ENCODE results near the gene SLC6A6. TPM values are rescaled to one million over a fixed set of nuclear protein-coding genes. Genes with fewer than 3 reads are reported as not detected.

Gene SLC6A6
- total RNA-seq, 1 donor from 2014 or later, result 24.2 TPM

DNA sequence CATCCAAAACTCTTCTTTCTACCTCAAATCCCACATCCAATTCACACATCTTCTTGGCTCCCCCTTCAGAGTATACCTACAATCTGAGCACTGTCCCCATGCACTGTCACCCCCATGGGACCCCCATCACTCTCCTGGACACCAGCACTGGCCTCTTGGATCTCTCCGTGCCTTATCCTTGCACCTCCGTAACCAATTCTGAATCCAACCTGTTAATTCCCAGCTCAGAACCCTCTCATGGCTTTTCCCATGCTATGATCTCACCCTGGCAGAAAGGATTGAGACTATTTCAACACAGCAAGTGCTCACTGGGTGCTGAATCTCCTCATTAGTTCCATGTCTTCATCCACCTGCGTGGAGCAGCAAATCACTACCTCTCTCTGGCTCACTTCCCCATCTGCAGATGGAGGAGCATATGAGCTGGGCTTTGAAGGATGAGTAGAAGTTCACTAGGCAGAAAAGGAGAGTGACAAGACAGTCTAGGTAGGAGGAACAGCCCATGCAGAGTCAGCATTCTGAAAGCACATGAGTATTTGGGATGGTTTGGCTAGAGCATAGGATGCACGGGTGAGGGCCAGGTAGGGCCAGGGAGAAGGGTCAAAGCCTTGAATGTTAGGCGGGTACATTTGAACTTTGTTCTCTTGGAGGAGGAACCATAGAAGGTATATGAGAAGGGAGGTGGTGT lies 48.7 kb downstream of the SLC6A6 start:
- peaks cover 11% of the 10 kb centered on the region for H3K36me3 ChIP-seq (ENCODE audit: insufficient read depth, low read length)
- no peak for FAIRE-seq
- H3K9ac ChIP-seq (ENCODE audit: low read length), result no peak overlapping the region

DNA sequence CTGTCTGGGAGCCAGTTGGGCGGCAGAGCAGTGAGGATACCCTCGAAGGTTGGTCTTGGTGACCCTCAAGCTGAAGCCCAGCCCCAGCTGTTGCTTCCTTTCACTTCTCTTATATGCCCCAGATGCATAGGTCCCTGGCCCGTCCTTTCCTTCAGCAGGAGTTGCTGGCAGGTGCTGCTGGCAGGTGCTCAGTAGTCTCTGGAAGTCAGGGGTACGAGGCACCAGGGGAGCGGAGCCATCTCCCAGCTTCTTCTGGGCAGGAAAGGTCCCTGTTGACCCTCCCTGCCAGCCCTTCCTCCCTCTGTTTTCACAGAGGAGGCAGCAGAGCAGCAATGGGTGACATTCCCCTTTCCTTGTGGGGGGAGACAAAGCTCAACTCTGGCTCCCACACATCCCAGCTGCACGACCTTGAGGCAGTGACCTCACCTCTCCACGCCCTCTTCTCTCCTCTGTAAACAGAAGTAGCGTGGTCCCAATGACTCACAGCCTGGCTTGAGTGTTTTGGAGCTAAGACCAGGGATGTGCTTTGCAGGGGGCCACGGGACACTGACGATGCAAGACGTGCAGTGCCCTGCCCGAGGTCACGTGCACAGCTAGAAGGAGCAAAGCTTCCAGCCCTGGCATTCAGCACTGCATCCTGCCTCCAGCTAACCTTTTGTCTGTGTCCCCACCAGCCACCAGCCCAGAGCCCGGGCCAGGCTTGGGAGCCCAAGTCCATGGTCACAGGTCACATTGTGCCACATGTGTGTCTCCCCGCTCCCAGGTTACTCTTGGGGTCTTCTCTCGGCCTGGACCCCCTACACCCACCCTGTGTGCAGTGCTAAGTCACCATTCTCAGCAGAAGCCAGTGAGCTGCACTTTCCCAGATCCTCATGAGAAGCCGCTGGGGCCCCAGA lies 49.7 kb downstream of the SLC6A6 start:
- TF ChIP-seq, protein P1, sequence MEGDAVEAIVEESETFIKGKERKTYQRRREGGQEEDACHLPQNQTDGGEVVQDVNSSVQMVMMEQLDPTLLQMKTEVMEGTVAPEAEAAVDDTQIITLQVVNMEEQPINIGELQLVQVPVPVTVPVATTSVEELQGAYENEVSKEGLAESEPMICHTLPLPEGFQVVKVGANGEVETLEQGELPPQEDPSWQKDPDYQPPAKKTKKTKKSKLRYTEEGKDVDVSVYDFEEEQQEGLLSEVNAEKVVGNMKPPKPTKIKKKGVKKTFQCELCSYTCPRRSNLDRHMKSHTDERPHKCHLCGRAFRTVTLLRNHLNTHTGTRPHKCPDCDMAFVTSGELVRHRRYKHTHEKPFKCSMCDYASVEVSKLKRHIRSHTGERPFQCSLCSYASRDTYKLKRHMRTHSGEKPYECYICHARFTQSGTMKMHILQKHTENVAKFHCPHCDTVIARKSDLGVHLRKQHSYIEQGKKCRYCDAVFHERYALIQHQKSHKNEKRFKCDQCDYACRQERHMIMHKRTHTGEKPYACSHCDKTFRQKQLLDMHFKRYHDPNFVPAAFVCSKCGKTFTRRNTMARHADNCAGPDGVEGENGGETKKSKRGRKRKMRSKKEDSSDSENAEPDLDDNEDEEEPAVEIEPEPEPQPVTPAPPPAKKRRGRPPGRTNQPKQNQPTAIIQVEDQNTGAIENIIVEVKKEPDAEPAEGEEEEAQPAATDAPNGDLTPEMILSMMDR (IDR thresholded peaks at IDR 0.05; ENCODE audit: insufficient read depth, low read depth, low read length), result no peak
- TF ChIP-seq EZH2 (IDR thresholded peaks at IDR 0.05; ENCODE audit: insufficient read depth, low read length), result no peak
- Mint-ChIP-seq H3K36me3 (ENCODE audit: low read depth, unreplicated experiment) (peaks cover 20% of the 10 kb centered on the region), H3K4me1 (ENCODE audit: low read depth, unreplicated experiment) (peaks cover 28% of the 10 kb centered on the region), H3K27me3 (ENCODE audit: low read depth, unreplicated experiment) (no peaks in the 10 kb centered on the region), H3K27ac (ENCODE audit: unreplicated experiment) (peak overlapping the region; percentile 85), H3K9me3 (ENCODE audit: unreplicated experiment) (peaks cover 5% of the 10 kb centered on the region), H3K4me3 (ENCODE audit: unreplicated experiment) (peak overlapping the region; percentile 4)
- Histone ChIP-seq H3K9me3 (ENCODE audit: insufficient read depth, low read depth, low read length) (no peaks in the 10 kb centered on the region), H3K4me2 (ENCODE audit: low read length) (peak overlapping the region; percentile 82), H4K20me1 (ENCODE audit: insufficient read depth, low read length) (peaks cover 5% of the 10 kb centered on the region), H3K27me3 (ENCODE audit: insufficient read depth, low read length) (no peaks in the 10 kb centered on the region), H2AFZ (ENCODE audit: low read depth, low read length) (no peak overlapping the region), H3K4me3 (ENCODE audit: insufficient read depth, low read depth, low read length) (peak overlapping the region; percentile 2), H3K4me1 (ENCODE audit: insufficient read depth, low read length) (peaks cover 35% of the 10 kb centered on the region), H3K36me3 (ENCODE audit: insufficient read depth, low read length) (peaks cover 10% of the 10 kb centered on the region), H3K9ac (ENCODE audit: low read length) (peak overlapping the region; percentile 84), H3K27ac (ENCODE audit: low read depth, low read length) (peak overlapping the region; percentile 97), H3K79me2 (ENCODE audit: insufficient read depth, low read length) (no peaks in the 10 kb centered on the region)
- DNase-seq (ENCODE audit: low read depth) (peak; percentile 84), FAIRE-seq (no peak)

More for the DNA sequence above, 48.7 kb downstream of the SLC6A6 start:
- H3K4me1 Mint-ChIP-seq (ENCODE audit: low read depth, unreplicated experiment), result peaks cover 28% of the 10 kb centered on the region
- H3K9me3 ChIP-seq (ENCODE audit: insufficient read depth, low read depth, low read length), result no peaks in the 10 kb centered on the region
- H4K20me1 ChIP-seq (ENCODE audit: insufficient read depth, low read length), result peaks cover 5% of the 10 kb centered on the region
- TF ChIP-seq, protein P1 (IDR thresholded peaks at IDR 0.05; ENCODE audit: insufficient read depth, low read depth, low read length), result no peak
- TF ChIP-seq EZH2 (IDR thresholded peaks at IDR 0.05; ENCODE audit: insufficient read depth, low read length), result no peak
- H3K4me3 ChIP-seq (ENCODE audit: insufficient read depth, low read depth, low read length), result no peak overlapping the region
- no peak overlapping the region for H3K4me3 Mint-ChIP-seq (ENCODE audit: unreplicated experiment)
- no peak overlapping the region for H3K4me2 ChIP-seq (ENCODE audit: low read length)
- H3K27me3 ChIP-seq (ENCODE audit: insufficient read depth, low read length), result no peaks in the 10 kb centered on the region
- no peak for DNase-seq (ENCODE audit: low read depth)
- no peak overlapping the region for H3K27ac ChIP-seq (ENCODE audit: low read depth, low read length)
- no peaks in the 10 kb centered on the region for H3K79me2 ChIP-seq (ENCODE audit: insufficient read depth, low read length)
- peaks cover 35% of the 10 kb centered on the region for H3K4me1 ChIP-seq (ENCODE audit: insufficient read depth, low read length)
- no peak overlapping the region for H3K27ac Mint-ChIP-seq (ENCODE audit: unreplicated experiment)
- H2AFZ ChIP-seq (ENCODE audit: low read depth, low read length), result no peak overlapping the region
- peaks cover 23% of the 10 kb centered on the region for H3K36me3 Mint-ChIP-seq (ENCODE audit: low read depth, unreplicated experiment)
- peaks cover 5% of the 10 kb centered on the region for H3K9me3 Mint-ChIP-seq (ENCODE audit: unreplicated experiment)
- H3K27me3 Mint-ChIP-seq (ENCODE audit: low read depth, unreplicated experiment), result no peaks in the 10 kb centered on the region

All from astrocyte (in vitro differentiated cells and primary cell).